ENCODE data around the gene FAM193A.
"Not testable (repeated sequence)": the region's sequence is repeated elsewhere in the genome, so short reads cannot be mapped to it uniquely, and the experiment has no call there.

FAM193A gene

GRCh38 chr4:2771264-2771663, 234.8 kb downstream of the FAM193A start:
- no peaks in the 10 kb centered on the region for H3K9me2 ChIP-seq (replicated peaks; ENCODE audit: insufficient read depth, low read length)
- H3K27me3 ChIP-seq (ENCODE audit: low read length): no peaks in the 10 kb centered on the region
- no peak overlapping the region for H3K4me3 ChIP-seq (ENCODE audit: insufficient read depth, low read length, poor library complexity, severe bottlenecking)
- H3F3A ChIP-seq (ENCODE audit: insufficient read depth): no peaks in the 10 kb centered on the region
- no peaks in the 10 kb centered on the region for H4K20me1 ChIP-seq (ENCODE audit: low read depth, low read length)
- no peaks in the 10 kb centered on the region for H3K79me2 ChIP-seq (ENCODE audit: insufficient read depth, low read length)
- no peak overlapping the region for H2AFZ ChIP-seq (ENCODE audit: low read depth, low read length, severe bottlenecking)
- H3K4me2 ChIP-seq (ENCODE audit: low read depth, low read length, poor library complexity, severe bottlenecking): no peak overlapping the region
- no peaks in the 10 kb centered on the region for H3K9me3 ChIP-seq (ENCODE audit: insufficient read depth, low read length)
- TF ChIP-seq EZH2phosphoT487 (conservative IDR thresholded peaks at IDR 0.05; ENCODE audit: low read length): no peak
- H3K9ac ChIP-seq (ENCODE audit: low read length): no peak overlapping the region
- no peak overlapping the region for H3K27ac ChIP-seq (ENCODE audit: low read depth, low read length)
- H3K36me3 ChIP-seq (ENCODE audit: low read length): no peaks in the 10 kb centered on the region

- not testable (repeated sequence) for H3K9ac ChIP-seq (ENCODE audit: low read length); H2AFZ ChIP-seq (ENCODE audit: low read depth, low read length, severe bottlenecking)
Observed at GRCh38 chr4:2780643-2781042, 244.2 kb downstream of the FAM193A start.

GRCh38 chr4:2781911-2782310, 245.5 kb downstream of the FAM193A start:
- Histone ChIP-seq H3K4me2 (ENCODE audit: low read depth, low read length, poor library complexity, severe bottlenecking) (no peak overlapping the region), H3K9ac (ENCODE audit: low read length) (no peak overlapping the region), H3K9me2 (replicated peaks; ENCODE audit: insufficient read depth, low read length) (no peaks in the 10 kb centered on the region), H3K4me3 (ENCODE audit: insufficient read depth, low read length, poor library complexity, severe bottlenecking) (no peak overlapping the region), H3F3A (ENCODE audit: insufficient read depth) (peaks cover 5% of the 10 kb centered on the region; the same call in 1 of the 2 replicates), H3K27me3 (ENCODE audit: low read length) (no peaks in the 10 kb centered on the region), H3K36me3 (ENCODE audit: low read length) (no peaks in the 10 kb centered on the region), H3K9me3 (ENCODE audit: insufficient read depth, low read length) (no peaks in the 10 kb centered on the region), H3K79me2 (ENCODE audit: insufficient read depth, low read length) (no peaks in the 10 kb centered on the region), H4K20me1 (ENCODE audit: low read depth, low read length) (no peaks in the 10 kb centered on the region), H3K27ac (ENCODE audit: low read depth, low read length) (no peak overlapping the region), H2AFZ (ENCODE audit: low read depth, low read length, severe bottlenecking) (no peak overlapping the region)
- TF ChIP-seq CTCF (IDR thresholded peaks at IDR 0.05; ENCODE audit: insufficient read depth, low read length, poor library complexity, severe bottlenecking) (no peak), EZH2phosphoT487 (conservative IDR thresholded peaks at IDR 0.05; ENCODE audit: low read length) (no peak)

More at GRCh38 chr4:2780643-2781042, 244.2 kb downstream of the FAM193A start:
- not testable (repeated sequence) for H3K9me3 ChIP-seq (ENCODE audit: insufficient read depth, low read length); H3F3A ChIP-seq (ENCODE audit: insufficient read depth); H3K27ac ChIP-seq (ENCODE audit: low read depth, low read length); H4K20me1 ChIP-seq (ENCODE audit: low read depth, low read length); H3K79me2 ChIP-seq (ENCODE audit: insufficient read depth, low read length); H3K36me3 ChIP-seq (ENCODE audit: low read length); H3K4me3 ChIP-seq (ENCODE audit: insufficient read depth, low read length, poor library complexity, severe bottlenecking); H3K27me3 ChIP-seq (ENCODE audit: low read length); H3K9me2 ChIP-seq (replicated peaks; ENCODE audit: insufficient read depth, low read length); H3K4me2 ChIP-seq (ENCODE audit: low read depth, low read length, poor library complexity, severe bottlenecking)

Data from SU-DHL-6 (cell line).